Measurements from ENCODE around the gene WNT8A.

WNT8A gene

DNA sequence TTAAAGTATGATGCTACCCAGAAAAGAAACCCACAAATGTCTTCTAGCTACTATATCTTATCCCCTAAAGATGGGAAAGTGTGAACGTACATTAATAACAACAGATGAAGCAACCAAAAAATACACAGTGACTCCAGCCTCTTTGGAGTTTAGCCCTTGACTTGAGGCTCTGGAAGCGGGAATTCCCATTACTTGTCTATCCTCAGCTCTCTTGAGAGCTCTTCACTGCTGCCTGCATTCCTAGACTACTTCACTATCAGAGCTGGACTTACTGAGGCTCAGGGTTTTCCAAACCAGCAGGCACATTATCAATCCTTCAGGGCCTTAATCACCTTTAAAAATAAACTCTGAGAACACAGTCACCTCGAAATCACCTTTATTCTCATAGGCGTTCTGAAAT is 56.4 kb downstream of the WNT8A start:
- DNase-seq (ENCODE audit: low read depth) = no peak
